ENCODE measurements around the gene STOML2. TPM values are rescaled to one million over a fixed set of nuclear protein-coding genes. Genes with fewer than 3 reads are reported as not detected.

Gene STOML2
- polyA plus RNA-seq, 1 donor (not counting 4 experiments of a cell fraction or from before 2014, with no cell fraction given): 149 TPM

DNA sequence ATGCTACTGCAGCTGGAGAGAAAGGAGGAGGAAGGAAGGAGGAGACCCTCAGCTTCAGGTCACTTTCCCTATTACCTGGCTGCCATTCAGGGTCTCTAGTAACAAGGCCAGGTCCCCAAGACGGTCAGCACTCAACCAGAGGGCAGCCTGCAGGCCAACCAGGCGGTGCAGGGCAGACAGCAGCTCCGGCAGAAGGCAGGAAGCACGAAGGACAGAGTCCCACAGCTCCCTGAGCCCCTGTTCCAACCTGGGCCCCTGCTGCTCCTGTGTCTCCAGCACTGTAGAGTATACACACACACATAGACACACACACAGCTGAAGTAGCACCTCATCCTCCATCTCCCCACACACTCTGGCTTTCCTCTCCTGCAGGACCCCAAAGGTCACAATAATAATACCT is 24.9 kb downstream of the STOML2 start:
- Histone ChIP-seq H3K9me3 (ENCODE audit: control insufficient read depth, low read depth, low read length) (no peaks in the 10 kb centered on the region), H3K9ac (ENCODE audit: control insufficient read depth, extremely low read depth, insufficient read depth, low read length) (no peak overlapping the region), H3K27me3 (ENCODE audit: control insufficient read depth, extremely low read depth, insufficient read depth, low read length) (no peaks in the 10 kb centered on the region), H3K4me2 (ENCODE audit: control insufficient read depth, extremely low read depth, insufficient read depth, low read depth, low read length) (peak overlapping the region; percentile 93), H2AFZ (ENCODE audit: control insufficient read depth, low read length) (no peak overlapping the region), H3K79me2 (ENCODE audit: control insufficient read depth, insufficient read depth, low read length) (peaks cover 16% of the 10 kb centered on the region), H3K4me1 (ENCODE audit: control insufficient read depth, extremely low read depth, insufficient read depth, low read length) (peaks cover 14% of the 10 kb centered on the region), H4K20me1 (ENCODE audit: control insufficient read depth, extremely low read depth, insufficient read depth, low read length) (no peaks in the 10 kb centered on the region), H3K36me3 (ENCODE audit: control insufficient read depth in 2 of 2, extremely low read depth in 1 of 2, insufficient read depth in 2 of 2, low read length in 2 of 2) (peaks cover 3 to 4% of the 10 kb centered on the region in 2 experiments), H3K4me3 (ENCODE audit: control insufficient read depth in 2 of 3, extremely low read depth in 1 of 3, insufficient read depth in 2 of 3, low read depth in 1 of 3, low read length in 3 of 3) (peak overlapping the region in 1 of 3 experiments; percentile 93), H3K27ac (ENCODE audit: control insufficient read depth, insufficient read depth, low read length) (no peak overlapping the region), H3K9me1 (ENCODE audit: control insufficient read depth, extremely low read depth, insufficient read depth, low read length) (no peaks in the 10 kb centered on the region)
- DNase-seq (ENCODE audit: low read depth, low spot score) (no peak), FAIRE-seq (no peak)
- dilution Hi-C loops (cut with MboI; ENCODE audit: extremely low pct_ligation_motif_present, low sequenced_read_pairs): no loop called here
- no peak for TF ChIP-seq EZH2 (IDR thresholded peaks at IDR 0.05; ENCODE audit: low read length)
- TF ChIP-seq, protein P1, sequence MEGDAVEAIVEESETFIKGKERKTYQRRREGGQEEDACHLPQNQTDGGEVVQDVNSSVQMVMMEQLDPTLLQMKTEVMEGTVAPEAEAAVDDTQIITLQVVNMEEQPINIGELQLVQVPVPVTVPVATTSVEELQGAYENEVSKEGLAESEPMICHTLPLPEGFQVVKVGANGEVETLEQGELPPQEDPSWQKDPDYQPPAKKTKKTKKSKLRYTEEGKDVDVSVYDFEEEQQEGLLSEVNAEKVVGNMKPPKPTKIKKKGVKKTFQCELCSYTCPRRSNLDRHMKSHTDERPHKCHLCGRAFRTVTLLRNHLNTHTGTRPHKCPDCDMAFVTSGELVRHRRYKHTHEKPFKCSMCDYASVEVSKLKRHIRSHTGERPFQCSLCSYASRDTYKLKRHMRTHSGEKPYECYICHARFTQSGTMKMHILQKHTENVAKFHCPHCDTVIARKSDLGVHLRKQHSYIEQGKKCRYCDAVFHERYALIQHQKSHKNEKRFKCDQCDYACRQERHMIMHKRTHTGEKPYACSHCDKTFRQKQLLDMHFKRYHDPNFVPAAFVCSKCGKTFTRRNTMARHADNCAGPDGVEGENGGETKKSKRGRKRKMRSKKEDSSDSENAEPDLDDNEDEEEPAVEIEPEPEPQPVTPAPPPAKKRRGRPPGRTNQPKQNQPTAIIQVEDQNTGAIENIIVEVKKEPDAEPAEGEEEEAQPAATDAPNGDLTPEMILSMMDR (optimal IDR thresholded peaks at IDR 0.05 in 1 of 3, IDR thresholded peaks at IDR 0.05 in 1 of 3, conservative IDR thresholded peaks at IDR 0.05 in 1 of 3; ENCODE audit: extremely low read depth in 1 of 3, insufficient read depth in 2 of 3, low read length in 3 of 3): no peak

DNA sequence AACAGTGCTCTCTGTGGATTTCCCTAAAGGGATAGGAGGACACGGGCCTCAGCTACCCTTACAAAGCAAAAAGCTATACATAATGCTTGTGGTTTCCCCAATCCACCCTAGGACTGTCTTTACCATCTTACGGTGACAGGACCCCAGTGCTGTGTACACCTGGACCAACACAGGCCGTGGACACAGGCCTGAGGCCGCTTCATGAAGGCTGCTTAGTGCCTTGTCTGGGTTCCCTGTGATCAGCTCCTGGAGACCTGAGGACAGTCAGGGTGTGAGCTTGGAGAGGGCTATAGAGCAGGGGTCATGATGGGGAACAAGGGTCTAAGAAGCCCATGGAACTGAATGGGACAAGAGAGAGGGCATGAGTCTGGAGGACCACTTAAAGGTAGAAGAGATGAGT is 26.1 kb downstream of the STOML2 start:
- Histone ChIP-seq H2AFZ (ENCODE audit: control insufficient read depth, low read length) (no peak overlapping the region), H3K9me3 (ENCODE audit: control insufficient read depth, low read depth, low read length) (no peaks in the 10 kb centered on the region), H3K79me2 (ENCODE audit: control insufficient read depth, insufficient read depth, low read length) (peaks cover 18% of the 10 kb centered on the region), H3K36me3 (ENCODE audit: control insufficient read depth in 2 of 2, extremely low read depth in 1 of 2, insufficient read depth in 2 of 2, low read length in 2 of 2) (peaks cover 3 to 4% of the 10 kb centered on the region in 2 experiments), H3K9ac (ENCODE audit: control insufficient read depth, extremely low read depth, insufficient read depth, low read length) (no peak overlapping the region), H3K27me3 (ENCODE audit: control insufficient read depth, extremely low read depth, insufficient read depth, low read length) (no peaks in the 10 kb centered on the region), H3K9me1 (ENCODE audit: control insufficient read depth, extremely low read depth, insufficient read depth, low read length) (no peaks in the 10 kb centered on the region), H3K4me3 (ENCODE audit: control insufficient read depth in 2 of 3, extremely low read depth in 1 of 3, insufficient read depth in 2 of 3, low read depth in 1 of 3, low read length in 3 of 3) (no peak overlapping the region), H3K4me2 (ENCODE audit: control insufficient read depth, extremely low read depth, insufficient read depth, low read depth, low read length) (no peak overlapping the region), H3K4me1 (ENCODE audit: control insufficient read depth, extremely low read depth, insufficient read depth, low read length) (peaks cover 19% of the 10 kb centered on the region), H3K27ac (ENCODE audit: control insufficient read depth, insufficient read depth, low read length) (no peak overlapping the region), H4K20me1 (ENCODE audit: control insufficient read depth, extremely low read depth, insufficient read depth, low read length) (no peaks in the 10 kb centered on the region)
- FAIRE-seq: no peak
- TF ChIP-seq, protein P1 (optimal IDR thresholded peaks at IDR 0.05 in 1 of 3, IDR thresholded peaks at IDR 0.05 in 1 of 3, conservative IDR thresholded peaks at IDR 0.05 in 1 of 3; ENCODE audit: extremely low read depth in 1 of 3, insufficient read depth in 2 of 3, low read length in 3 of 3): no peak
- no peak for TF ChIP-seq EZH2 (IDR thresholded peaks at IDR 0.05; ENCODE audit: low read length)
- dilution Hi-C loops (cut with MboI; ENCODE audit: extremely low pct_ligation_motif_present, low sequenced_read_pairs): no loop called here
- DNase-seq (ENCODE audit: low read depth, low spot score): no peak
